Testis (tissue), 3 donors: ENCODE measurements around the gene FGFR2. TPM values are rescaled to one million over a fixed set of nuclear protein-coding genes. Genes with fewer than 3 reads are reported as not detected.

Source experiments
- DNase-seq: peaks from one replicate; pipeline ENCODE4 v3.0.0-alpha.2; 2019
- H3K27ac ChIP-seq, 2 donors: fragments of 200-600 bp; sonication (generic); one replicate each; pipeline ENCODE4 v1.5.1; 2019
- H3K27me3 ChIP-seq: fragments of 200-600 bp; sonication (generic); one replicate; pipeline ENCODE4 v1.5.1; 2019
- H3K36me3 ChIP-seq: fragments of 200-600 bp; sonication (generic); one replicate; pipeline ENCODE4 v1.5.1; 2017; ENCODE audit warnings: low read depth; ENCODE audit errors: missing control alignments
- H3K4me1 ChIP-seq: fragments of 200-600 bp; sonication (generic); one replicate; pipeline ENCODE4 v1.5.1; 2019
- H3K4me3 ChIP-seq, 2 donors: fragments of 200-600 bp; sonication (generic); one replicate each; pipeline ENCODE4 v1.5.1; 2017 to 2019
- H3K9me3 ChIP-seq: fragments of 200-600 bp; sonication (generic); one replicate; pipeline ENCODE4 v1.5.1; 2017
- POLR2A ChIP-seq: fragments of 450-650 bp; IDR thresholded peaks from one replicate; pipeline ENCODE4 v1.6.1; 2017; ENCODE audit warnings: antibody characterized with exemption, mild to moderate bottlenecking, moderate library complexity
- WGBS, 2 donors: methylation state at CpG; one replicate each; pipeline ENCODE4 v1.1.5; 2018; 5-methylcytosine and 5-hydroxymethylcytosine counted together
- intact Hi-C: fragments of 100-400 bp; cut with DNase I; formaldehyde crosslinking; loops from one replicate; pipeline ENCODE4 v1.15.1; 2023; ENCODE audit warnings: low total_unique reads
- polyA plus RNA-seq: library from polyadenylated mRNA; stranded (reverse); fragments of 350-450 nt; fragmentation: Illumina TruSeq; extraction: RNeasy Lipid Tissue Mini Kit (QIAGEN cat#74804); gene quantifications from one replicate; pipeline ENCODE4 v1.2.3, GENCODE V29; 2014; ENCODE audit warnings: low read depth, low replicate concordance; ENCODE audit not compliant: insufficient read depth
- total RNA-seq, 2 donors: library from RNA; depleted of rRNA; stranded (reverse); fragments of >200 nt; gene quantifications; one replicate each; pipeline ENCODE4 v1.2.3, GENCODE V29; 2016
- TF ChIP-seq, protein P1 (sequence below), 3 experiments: fragments of 450-650 bp in 2 of 3; fragments of 200-600 bp in 1 of 3; sonication (generic) in 1 of 3; IDR thresholded peaks; one replicate each; pipeline ENCODE4 v1.5.1; 2016 to 2019; ENCODE audit warnings: antibody characterized with exemption in 3 of 3, mild to moderate bottlenecking in 2 of 3, moderate library complexity in 1 of 3

Gene FGFR2
- total and polyA plus RNA-seq, 3 donors from 2014 or later = 23.2 to 28.9 (median 23.4) TPM

DNA sequence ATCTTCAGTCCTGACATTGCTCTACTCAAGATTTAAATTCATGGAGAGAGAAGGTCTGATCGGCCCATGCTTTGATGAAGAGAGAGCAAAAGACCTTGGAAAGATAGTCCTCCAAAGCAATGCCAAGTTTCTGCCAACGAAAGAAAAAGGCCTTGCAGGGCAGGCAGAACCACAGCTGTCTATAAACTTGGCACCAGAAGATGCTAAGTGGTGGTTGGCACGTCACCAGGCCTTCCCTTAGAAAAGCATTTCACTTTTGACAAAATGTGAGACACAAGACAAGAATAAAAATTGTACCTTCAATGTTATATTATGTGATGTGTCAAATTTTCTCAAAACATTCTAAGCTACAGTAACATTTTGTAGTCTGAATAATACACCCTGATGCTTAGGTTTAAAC is 42.0 kb upstream of the FGFR2 start:
- Histone ChIP-seq H3K4me1 (no peaks in the 10 kb centered on the region), H3K9me3 (no peaks in the 10 kb centered on the region), H3K4me3 (no peak overlapping the region), H3K36me3 (no peaks in the 10 kb centered on the region), H3K27me3 (no peaks in the 10 kb centered on the region), H3K27ac (no peak overlapping the region)
- WGBS, 2 donors = 62 to 84% methylated on average over 3 of the region's 3 CpGs
- DNase-seq = no peak
- intact Hi-C loops = no loop called here
- no peak for TF ChIP-seq POLR2A
- TF ChIP-seq, protein P1, sequence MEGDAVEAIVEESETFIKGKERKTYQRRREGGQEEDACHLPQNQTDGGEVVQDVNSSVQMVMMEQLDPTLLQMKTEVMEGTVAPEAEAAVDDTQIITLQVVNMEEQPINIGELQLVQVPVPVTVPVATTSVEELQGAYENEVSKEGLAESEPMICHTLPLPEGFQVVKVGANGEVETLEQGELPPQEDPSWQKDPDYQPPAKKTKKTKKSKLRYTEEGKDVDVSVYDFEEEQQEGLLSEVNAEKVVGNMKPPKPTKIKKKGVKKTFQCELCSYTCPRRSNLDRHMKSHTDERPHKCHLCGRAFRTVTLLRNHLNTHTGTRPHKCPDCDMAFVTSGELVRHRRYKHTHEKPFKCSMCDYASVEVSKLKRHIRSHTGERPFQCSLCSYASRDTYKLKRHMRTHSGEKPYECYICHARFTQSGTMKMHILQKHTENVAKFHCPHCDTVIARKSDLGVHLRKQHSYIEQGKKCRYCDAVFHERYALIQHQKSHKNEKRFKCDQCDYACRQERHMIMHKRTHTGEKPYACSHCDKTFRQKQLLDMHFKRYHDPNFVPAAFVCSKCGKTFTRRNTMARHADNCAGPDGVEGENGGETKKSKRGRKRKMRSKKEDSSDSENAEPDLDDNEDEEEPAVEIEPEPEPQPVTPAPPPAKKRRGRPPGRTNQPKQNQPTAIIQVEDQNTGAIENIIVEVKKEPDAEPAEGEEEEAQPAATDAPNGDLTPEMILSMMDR (IDR thresholded peaks at IDR 0.05) = no peak

DNA sequence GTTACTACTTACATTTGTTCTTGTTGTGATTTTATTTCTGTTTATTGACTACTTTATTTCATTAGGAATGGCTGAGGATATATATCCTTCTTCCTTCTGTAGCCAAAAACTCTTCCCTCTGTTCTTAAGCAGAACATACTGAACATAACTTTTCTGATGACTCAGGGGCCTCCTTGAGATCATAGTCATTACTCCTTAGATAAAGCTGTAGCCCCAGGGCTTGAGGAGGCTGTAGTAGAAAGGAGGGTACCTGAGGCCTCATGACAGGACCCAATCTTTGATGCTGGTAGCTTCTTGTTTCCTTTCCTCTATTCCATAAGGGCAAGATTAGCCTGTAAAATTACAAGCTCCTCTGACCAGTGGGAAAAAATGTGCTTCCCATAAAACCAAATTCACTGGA is 41.2 kb upstream of the FGFR2 start:
- H3K27ac ChIP-seq = no peak overlapping the region
- H3K4me1 ChIP-seq = no peaks in the 10 kb centered on the region
- H3K36me3 ChIP-seq = no peaks in the 10 kb centered on the region
- no peaks in the 10 kb centered on the region for H3K9me3 ChIP-seq
- H3K27me3 ChIP-seq = no peaks in the 10 kb centered on the region
- no peak for TF ChIP-seq POLR2A
- TF ChIP-seq, protein P1 (IDR thresholded peaks at IDR 0.05) = no peak
- no peak overlapping the region for H3K4me3 ChIP-seq
- DNase-seq = no peak
- intact Hi-C loops = no loop called here

DNA sequence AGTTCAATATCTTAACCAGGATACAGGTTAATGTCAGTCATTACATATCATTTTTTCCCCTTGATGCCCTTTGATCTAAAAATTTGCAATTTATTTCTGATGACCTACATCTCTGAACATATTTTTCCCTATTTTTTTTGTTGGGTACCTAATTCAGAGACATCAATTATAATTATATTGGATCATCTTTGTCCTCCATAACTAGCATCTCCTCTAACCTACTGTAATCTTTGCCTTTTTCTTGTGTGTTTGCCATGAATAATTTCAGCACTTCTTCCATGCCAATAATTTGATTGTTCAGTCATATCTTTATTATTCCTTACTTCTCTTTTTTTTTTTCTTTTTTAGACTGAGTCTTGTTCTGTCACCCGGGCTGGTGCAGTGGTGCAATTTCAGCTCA is 39.2 kb upstream of the FGFR2 start:
- DNase-seq = no peak
- Histone ChIP-seq H3K27me3 (no peaks in the 10 kb centered on the region), H3K36me3 (no peaks in the 10 kb centered on the region), H3K4me3 (no peak overlapping the region), H3K4me1 (no peaks in the 10 kb centered on the region), H3K9me3 (no peaks in the 10 kb centered on the region), H3K27ac (no peak overlapping the region)
- no peak for TF ChIP-seq POLR2A
- TF ChIP-seq, protein P1 (IDR thresholded peaks at IDR 0.05) = no peak
- 96 to 100% methylated on average over 1 of the region's 1 CpG for WGBS, 2 donors
- intact Hi-C loops = no loop called here

DNA sequence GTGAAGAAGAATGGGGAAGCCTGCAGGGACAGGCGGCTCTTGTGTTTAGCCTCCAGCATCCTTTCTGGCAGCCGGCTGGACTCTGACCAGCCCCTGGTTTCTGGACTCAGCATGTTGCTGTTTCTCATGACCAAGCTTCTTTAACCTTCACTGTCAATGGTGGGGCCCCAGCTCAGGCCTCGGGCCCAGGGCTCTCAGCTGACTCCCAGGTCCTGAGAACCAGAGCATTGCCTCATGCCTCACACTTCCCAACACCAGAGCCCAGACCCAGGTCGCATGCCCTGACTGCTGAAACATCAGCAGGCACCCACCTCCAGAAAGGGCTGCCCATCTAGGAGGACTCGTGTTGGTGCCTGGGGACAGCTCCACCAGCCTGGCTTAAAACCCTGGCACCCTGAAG is 34.8 kb upstream of the FGFR2 start:
- H3K4me1 ChIP-seq = no peaks in the 10 kb centered on the region
- WGBS, 2 donors = 77 to 82% methylated on average over 4 to 5 of the region's 5 CpGs
- H3K4me3 ChIP-seq = no peak overlapping the region
- no peak overlapping the region for H3K27ac ChIP-seq
- no peaks in the 10 kb centered on the region for H3K36me3 ChIP-seq
- TF ChIP-seq, protein P1 (IDR thresholded peaks at IDR 0.05) = no peak
- no peak for TF ChIP-seq POLR2A
- intact Hi-C loops = no loop called here
- H3K9me3 ChIP-seq = no peaks in the 10 kb centered on the region
- no peak for DNase-seq
- no peaks in the 10 kb centered on the region for H3K27me3 ChIP-seq

DNA sequence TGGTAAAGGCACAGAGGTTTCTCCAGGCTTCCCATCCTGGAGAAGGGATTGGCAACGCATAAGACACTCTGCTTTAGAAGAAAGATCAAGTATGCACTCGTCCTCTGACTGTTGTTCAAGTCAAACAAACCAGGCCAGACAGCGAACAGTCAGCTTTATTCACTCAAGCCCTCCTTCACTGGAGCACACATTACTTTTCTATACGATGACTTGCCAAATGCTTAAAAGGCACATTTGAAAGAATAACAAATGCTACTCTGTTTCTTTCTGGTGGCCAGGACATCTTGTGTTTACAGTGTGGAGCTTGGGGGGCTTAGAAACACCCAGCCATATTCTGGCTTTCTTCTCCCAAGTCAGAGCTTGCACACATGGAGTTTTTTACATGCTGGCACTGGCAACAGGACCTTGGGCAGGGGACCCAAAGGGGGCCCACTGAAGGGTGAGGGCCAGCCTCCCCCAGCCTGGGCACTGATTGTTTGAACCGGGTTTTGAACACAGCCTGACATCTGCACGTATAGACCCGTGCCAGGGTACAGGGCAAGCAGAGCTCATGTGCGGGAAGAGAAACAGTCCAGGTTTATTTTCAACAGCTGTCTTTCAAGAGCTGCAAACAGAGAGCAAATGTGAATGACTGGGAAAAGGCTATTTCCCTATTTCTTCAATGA is 33.3 kb upstream of the FGFR2 start:
- H3K36me3 ChIP-seq = no peaks in the 10 kb centered on the region
- no peaks in the 10 kb centered on the region for H3K27me3 ChIP-seq
- no peak overlapping the region for H3K27ac ChIP-seq
- no peak for DNase-seq
- intact Hi-C loops = no loop called here
- H3K4me3 ChIP-seq = no peak overlapping the region
- 64 to 73% methylated on average over 8 of the region's 8 CpGs for WGBS, 2 donors
- H3K9me3 ChIP-seq = no peaks in the 10 kb centered on the region
- H3K4me1 ChIP-seq = no peaks in the 10 kb centered on the region
- TF ChIP-seq, protein P1 (IDR thresholded peaks at IDR 0.05) = no peak
- TF ChIP-seq POLR2A = no peak
